Measurements from ENCODE around the gene LMO4. TPM values are rescaled to one million over a fixed set of nuclear protein-coding genes. Genes with fewer than 3 reads are reported as not detected.
A peak's percentile ranks its signal among the peaks of the same experiment; 100 is the strongest.

The LMO4 gene
- total and polyA plus RNA-seq, 4 donors = 35.7 to 96.4 (median 54.7) TPM

GRCh38 chr1:87362063-87362833 lies 33.6 kb downstream of the LMO4 start:
- no peak for DNase-seq
- Histone ChIP-seq H3K36me3 (ENCODE audit: control insufficient read depth in 4 of 4, insufficient read depth in 4 of 4, low read length in 4 of 4) (peaks cover 0 to 4% (median 0%) of the 10 kb centered on the region in 4 donors), H3K4me3 (no peak overlapping the region), H3K9me3 (ENCODE audit: control insufficient read depth in 4 of 4, insufficient read depth in 3 of 4, low read length in 3 of 4) (peaks cover 0 to 5% (median 0%) of the 10 kb centered on the region in 4 donors), H3K27ac (ENCODE audit: low read depth in 1 of 2, low read length in 1 of 2) (no peak overlapping the region), H3K27me3 (ENCODE audit: control insufficient read depth in 3 of 3, insufficient read depth in 3 of 3, low read length in 2 of 3) (no peaks in the 10 kb centered on the region), H3K4me1 (ENCODE audit: control insufficient read depth in 5 of 5, insufficient read depth in 5 of 5, low read length in 5 of 5) (peaks cover 0 to 1% (median 0%) of the 10 kb centered on the region in 5 donors), H3K9ac (ENCODE audit: insufficient read depth in 1 of 2, low read length in 2 of 2) (peak overlapping the region in 1 of 2 donors; percentile 2)
- no peak for ATAC-seq (ENCODE audit: insufficient read depth, low FRiP score)
- TF ChIP-seq CTCF (IDR thresholded peaks at IDR 0.05; ENCODE audit: control extremely low read depth, extremely low read depth) = no peak
- 67 to 71% methylated on average over 5 of the region's 5 CpGs for WGBS, 2 donors

GRCh38 chr1:87362834-87363426 lies 34.2 kb downstream of the LMO4 start:
- Histone ChIP-seq H3K36me3 (ENCODE audit: control insufficient read depth in 4 of 4, insufficient read depth in 4 of 4, low read length in 4 of 4) (peaks cover 0 to 4% (median 0%) of the 10 kb centered on the region in 4 donors), H3K27ac (ENCODE audit: low read depth in 1 of 2, low read length in 1 of 2) (no peak overlapping the region), H3K4me1 (ENCODE audit: control insufficient read depth in 5 of 5, insufficient read depth in 5 of 5, low read length in 5 of 5) (peaks cover 0 to 5% (median 0%) of the 10 kb centered on the region in 5 donors), H3K27me3 (ENCODE audit: control insufficient read depth in 3 of 3, insufficient read depth in 3 of 3, low read length in 2 of 3) (no peaks in the 10 kb centered on the region), H3K4me3 (no peak overlapping the region), H3K9ac (ENCODE audit: insufficient read depth in 1 of 2, low read length in 2 of 2) (peak overlapping the region in 1 of 2 donors; percentile 2), H3K9me3 (ENCODE audit: control insufficient read depth in 4 of 4, insufficient read depth in 3 of 4, low read length in 3 of 4) (peaks cover 0 to 3% (median 0%) of the 10 kb centered on the region in 4 donors)
- 81 to 86% methylated on average over 2 of the region's 2 CpGs for WGBS, 2 donors
- no peak for DNase-seq
- no peak for ATAC-seq (ENCODE audit: insufficient read depth, low FRiP score)
- no peak for TF ChIP-seq CTCF (IDR thresholded peaks at IDR 0.05; ENCODE audit: control extremely low read depth, extremely low read depth)

GRCh38 chr1:87367549-87367948 lies 38.9 kb downstream of the LMO4 start:
- TF ChIP-seq CTCF (IDR thresholded peaks at IDR 0.05; ENCODE audit: control extremely low read depth, extremely low read depth) = no peak
- WGBS, 2 donors = 56 to 78% methylated on average over 3 of the region's 3 CpGs
- no peak for DNase-seq
- H3K9ac ChIP-seq (ENCODE audit: insufficient read depth in 1 of 2, low read length in 2 of 2) = no peak overlapping the region
- H3K9me3 ChIP-seq (ENCODE audit: control insufficient read depth in 4 of 4, insufficient read depth in 3 of 4, low read length in 3 of 4) = no peaks in the 10 kb centered on the region
- no peaks in the 10 kb centered on the region for H3K36me3 ChIP-seq (ENCODE audit: control insufficient read depth in 4 of 4, insufficient read depth in 4 of 4, low read length in 4 of 4)
- H3K27me3 ChIP-seq (ENCODE audit: control insufficient read depth in 3 of 3, insufficient read depth in 3 of 3, low read length in 2 of 3) = no peaks in the 10 kb centered on the region
- H3K27ac ChIP-seq (ENCODE audit: low read depth in 1 of 2, low read length in 1 of 2) = no peak overlapping the region
- no peak overlapping the region for H3K4me3 ChIP-seq
- ATAC-seq (ENCODE audit: insufficient read depth, low FRiP score) = no peak
- peaks cover 0 to 12% (median 0%) of the 10 kb centered on the region in 5 donors for H3K4me1 ChIP-seq (ENCODE audit: control insufficient read depth in 5 of 5, insufficient read depth in 5 of 5, low read length in 5 of 5)
